Activated CD8-positive, alpha-beta memory T cell treated with anti-CD3 and anti-CD28 coated beads for 1 hour (primary cell): ENCODE measurements around the gene RGS10.
A peak's percentile ranks its signal among the peaks of the same experiment; 100 is the strongest.

Experiments
- DNase-seq, 2 donors: peaks; one replicate each; pipeline ENCODE4 v3.0.0-alpha.2; 2020; ENCODE audit warnings: low read depth in 1 of 2; ENCODE audit errors: extremely low read depth in 1 of 2

RGS10 gene

GRCh38 chr10:119520283-119520682 lies 22.2 kb downstream of the RGS10 start:
- no peak for DNase-seq

- no peak for DNase-seq
Measured at GRCh38 chr10:119518936-119519335, 23.6 kb downstream of the RGS10 start.

- no peak for DNase-seq
Measured at GRCh38 chr10:119518176-119518575, 24.3 kb downstream of the RGS10 start.

- DNase-seq: peak in 1 of 2 donors; percentile 45
Measured at GRCh38 chr10:119517235-119518141, 25.0 kb downstream of the RGS10 start.

DNA sequence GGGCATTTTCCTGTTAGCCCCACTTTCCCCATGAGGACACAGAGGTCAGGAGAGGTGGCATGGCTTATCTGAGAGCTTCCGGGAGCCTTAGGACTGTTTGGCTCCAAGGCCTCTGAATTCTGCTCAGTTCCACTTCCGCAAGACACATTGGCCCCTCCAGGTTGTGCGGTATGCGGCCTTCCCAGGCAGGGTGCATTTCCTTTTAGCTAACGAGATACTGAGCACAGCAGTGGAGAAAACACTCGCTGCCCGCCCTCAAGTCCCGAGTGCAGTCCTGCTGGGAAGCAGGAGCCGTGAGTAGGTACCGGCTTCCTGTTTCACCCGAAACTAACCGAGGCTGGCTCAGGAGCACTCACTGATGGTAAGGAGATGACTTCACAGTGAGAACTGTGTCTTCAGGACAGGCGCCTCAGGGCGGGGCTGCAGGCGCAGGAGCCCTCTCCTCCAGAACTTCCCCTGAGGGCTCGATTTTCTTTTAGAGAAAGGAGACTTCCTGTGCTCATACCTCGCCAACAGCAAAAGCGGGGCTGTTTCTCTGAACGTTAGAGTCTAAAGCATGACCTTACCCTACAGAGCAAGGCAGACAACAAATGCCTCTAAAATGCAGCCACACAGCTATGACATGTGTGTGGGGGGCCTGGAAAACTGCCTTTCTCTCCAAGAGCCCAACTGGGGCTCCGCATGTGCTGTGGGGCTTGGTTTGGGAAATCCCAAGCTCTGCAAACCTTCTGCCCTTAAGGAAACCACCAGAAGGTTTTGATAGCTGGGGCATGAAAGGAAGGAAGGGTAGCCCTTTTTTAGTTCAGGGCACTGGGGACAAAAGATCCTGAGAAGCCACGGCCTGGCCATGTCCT lies 25.9 kb downstream of the RGS10 start:
- DNase-seq: no peak

DNA sequence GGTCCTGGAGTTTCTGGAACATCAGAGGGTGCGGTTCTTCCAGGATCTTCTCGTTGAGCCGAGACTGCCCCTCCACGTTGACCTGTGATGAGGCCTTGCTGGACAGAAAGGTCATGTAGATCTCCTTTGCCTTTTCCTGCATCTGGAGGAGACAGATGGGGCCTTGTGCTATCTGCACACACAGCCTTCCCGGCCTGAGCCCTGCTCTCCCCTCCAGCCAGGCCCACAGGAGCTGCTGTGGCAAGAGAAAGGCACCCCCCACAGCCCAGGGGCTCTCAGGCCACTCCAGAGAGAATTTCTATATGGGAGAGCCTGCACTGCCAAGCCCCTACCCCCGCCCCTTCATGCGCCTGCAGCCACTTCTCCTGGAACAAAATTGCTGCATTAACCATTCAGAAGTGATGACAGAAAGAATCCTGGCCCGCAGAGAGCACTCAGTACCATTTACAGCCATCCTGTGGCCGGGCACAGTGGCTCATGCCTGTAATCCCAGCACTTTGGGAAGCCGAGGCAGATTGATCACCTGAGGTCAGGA lies 26.9 kb downstream of the RGS10 start:
- DNase-seq: no peak

GRCh38 chr10:119514819-119515218 lies 27.7 kb downstream of the RGS10 start:
- no peak for DNase-seq

GRCh38 chr10:119511828-119512515 lies 30.5 kb downstream of the RGS10 start:
- no peak for DNase-seq

DNA sequence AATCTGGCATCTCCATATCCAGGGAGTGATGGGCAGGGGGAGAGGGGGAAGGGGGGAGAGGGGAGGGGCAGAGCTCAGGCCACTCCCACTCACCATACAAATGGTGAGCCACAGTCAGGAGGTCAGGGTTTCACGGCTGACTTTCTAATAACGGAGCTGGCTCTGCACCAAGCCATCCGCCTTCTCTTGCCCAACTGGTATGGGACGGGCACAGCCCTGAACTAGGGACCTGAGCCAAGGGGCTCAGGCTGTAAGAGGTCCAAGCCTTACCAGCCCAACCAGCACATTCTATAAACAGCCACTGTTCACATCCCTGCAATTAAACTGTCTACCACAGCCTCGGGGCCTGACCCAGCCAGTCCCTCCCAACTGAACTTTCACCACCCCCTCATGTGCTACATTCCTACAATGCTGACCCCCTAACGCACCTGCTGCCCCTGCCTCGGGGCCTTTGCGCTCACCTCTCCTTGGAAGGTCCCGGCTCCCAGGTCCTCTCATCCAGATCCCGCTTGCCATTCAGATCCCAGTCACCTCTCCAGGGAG lies 32.5 kb downstream of the RGS10 start:
- DNase-seq: no peak

DNA sequence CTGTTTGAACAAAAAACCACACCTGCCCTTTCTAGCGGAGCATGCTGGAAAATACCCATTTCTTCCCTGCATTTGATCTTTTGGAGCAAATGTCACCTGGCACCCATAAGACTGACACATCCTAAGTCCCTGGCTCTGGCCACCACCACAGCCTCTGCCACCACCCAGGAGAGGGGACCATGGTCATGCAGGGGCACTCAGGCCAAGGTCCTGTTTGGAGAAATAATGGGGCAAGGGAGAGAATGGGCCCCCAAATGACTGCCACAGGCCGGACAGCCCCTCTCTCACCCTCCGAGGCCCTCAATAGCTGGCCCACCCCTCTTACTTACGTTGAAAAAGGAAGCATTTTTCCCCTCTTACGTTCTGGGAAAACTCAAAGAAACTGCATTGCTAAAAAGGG lies 35.4 kb downstream of the RGS10 start:
- no peak for DNase-seq

- DNase-seq: no peak
Measured at GRCh38 chr10:119505588-119506315, 36.8 kb downstream of the RGS10 start.

DNA sequence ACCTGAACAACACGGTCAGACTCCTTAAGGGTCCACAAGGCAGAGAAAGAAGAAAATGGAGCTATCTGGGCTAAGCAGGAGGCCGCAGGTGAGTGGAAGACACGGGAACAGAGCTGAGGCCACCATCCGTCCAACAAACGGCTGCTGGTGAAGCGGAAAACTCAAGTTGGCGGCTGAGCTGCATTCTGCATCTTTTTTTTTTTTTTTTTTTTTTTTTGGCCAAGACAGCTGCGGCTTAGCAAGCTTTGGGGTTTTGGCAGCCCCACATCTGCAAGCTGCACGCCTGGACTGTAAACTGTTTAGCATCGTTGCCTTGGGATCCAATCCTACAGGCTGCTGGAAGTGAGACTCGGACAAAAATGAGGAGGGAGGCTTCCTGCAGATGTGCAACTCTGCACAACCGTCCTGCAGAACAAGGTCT lies 37.4 kb downstream of the RGS10 start:
- DNase-seq: no peak

DNA sequence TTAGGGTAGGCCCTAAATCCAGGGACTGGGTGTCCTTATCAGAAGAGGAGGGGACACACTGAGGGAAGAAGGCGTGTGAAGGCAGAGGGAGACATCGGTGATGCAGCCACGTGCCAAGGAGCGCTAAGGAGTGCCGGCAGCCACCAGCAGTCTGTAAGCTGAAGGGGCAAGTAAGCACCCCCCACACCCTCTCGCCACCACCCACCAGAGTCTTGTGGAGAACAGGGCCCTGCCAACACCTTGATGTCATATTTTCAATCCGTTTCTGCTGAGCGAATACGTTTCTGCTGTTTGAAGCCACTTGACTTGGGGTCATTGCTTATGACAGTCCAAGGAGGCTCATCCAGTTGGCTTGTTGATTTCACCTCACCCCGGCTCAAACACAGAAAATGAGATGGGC lies 37.9 kb downstream of the RGS10 start:
- DNase-seq: no peak

GRCh38 chr10:119503821-119504220 lies 38.7 kb downstream of the RGS10 start:
- DNase-seq: no peak

GRCh38 chr10:119502618-119503155 lies 39.8 kb downstream of the RGS10 start:
- DNase-seq: no peak

DNA sequence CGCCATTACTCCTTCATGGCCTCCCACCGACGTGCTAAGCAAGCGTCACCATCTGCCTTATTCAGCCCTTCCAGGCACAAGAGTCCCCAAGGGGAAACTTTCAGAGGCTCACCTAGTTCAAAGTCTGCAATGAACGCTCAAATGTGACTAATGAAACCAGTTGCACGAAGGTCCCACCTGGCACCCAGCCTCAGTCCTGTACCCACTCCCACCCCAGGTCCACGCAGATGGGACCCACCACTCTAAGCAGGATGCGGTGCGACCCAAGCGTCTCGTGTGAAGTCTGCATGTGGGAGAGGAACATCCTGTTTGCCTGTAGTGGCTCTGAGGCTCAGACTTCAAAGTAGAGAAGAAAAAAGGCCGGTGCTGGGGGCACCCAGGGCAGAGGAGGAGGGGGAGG lies 40.3 kb downstream of the RGS10 start:
- DNase-seq: peak; percentile 57 to 79

- no peak for DNase-seq
Measured at GRCh38 chr10:119501690-119502089, 40.8 kb downstream of the RGS10 start.

DNA sequence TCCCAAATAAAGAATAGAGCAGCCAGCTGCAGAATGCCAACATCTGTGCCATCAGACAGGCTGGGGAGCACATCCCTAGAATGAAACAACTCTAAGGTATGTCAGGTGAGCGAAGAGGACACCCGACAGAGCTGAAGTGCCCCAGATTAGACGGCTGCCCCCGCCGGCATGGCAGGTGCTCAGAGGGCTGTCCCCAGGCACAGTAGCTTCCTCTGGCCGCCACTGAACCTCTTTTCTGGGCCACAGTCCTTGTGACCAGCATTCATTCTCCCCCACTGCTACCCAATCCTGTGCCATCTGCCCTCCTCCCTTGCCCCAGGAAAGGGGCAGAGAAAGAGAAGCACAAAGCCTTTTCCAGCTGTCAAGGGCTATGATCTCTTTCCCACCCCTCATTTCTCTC lies 41.7 kb downstream of the RGS10 start:
- DNase-seq: no peak

DNA sequence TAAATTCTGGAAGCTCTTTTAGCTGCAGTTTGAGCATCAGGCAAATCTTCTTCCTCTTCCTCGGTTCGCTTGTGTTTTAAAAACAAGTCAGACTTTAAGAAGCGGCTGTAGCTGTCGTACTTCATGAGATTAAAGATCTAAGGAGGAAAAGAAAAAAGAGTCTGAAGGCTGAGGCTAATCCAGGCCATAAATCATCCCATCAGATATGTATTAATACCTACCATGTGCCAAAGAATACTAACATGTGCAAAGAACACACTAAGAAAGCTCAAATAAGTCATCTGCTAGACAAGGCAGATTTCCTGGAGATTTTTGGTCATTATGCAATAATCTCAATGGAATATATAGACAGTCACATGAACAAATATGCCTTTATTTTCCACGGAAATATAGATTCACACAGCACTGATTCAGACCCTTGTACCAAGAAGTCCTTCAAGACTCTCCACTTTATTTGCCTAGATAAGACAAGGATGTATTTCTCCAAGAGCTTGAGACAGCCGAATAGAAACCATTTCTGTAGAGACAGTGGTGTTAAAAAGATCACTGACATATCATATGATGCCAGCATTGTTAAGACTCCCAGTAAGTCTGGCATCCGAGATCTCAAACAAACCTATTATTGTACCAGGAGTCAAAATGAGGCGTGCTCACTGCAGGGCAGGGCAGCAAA lies 42.3 kb downstream of the RGS10 start:
- DNase-seq: no peak
